GM10248 (cell line): ENCODE results near the gene AP4S1.
"Not testable (repeated sequence)": the region's sequence is repeated elsewhere in the genome, so short reads cannot be mapped to it uniquely, and the experiment has no call there.

ENCODE experiments used
- CTCF ChIA-PET: fragments of 300-600 bp; sonication (Branson Sonifier 250); formaldehyde crosslinking; extraction: SDS; loops from one replicate; lab custom pipeline; 2021; ENCODE audit warnings: antibody characterized with exemption; lab: Yijun Ruan, JAX
- POLR2A ChIA-PET: fragments of 350-650 bp; sonication (Branson Sonifier 250); formaldehyde crosslinking; extraction: SDS; loops from one replicate; lab custom pipeline; 2020; ENCODE audit warnings: antibody characterized with exemption; lab: Yijun Ruan, JAX
- DNase-seq: peaks from one replicate; pipeline ENCODE4 v3.0.0; 2012; ENCODE audit errors: extremely low spot score
- CTCF ChIP-seq: IDR thresholded peaks from 2 replicates; pipeline ENCODE4 v1.5.1; 2012; ENCODE audit warnings: mild to moderate bottlenecking, low read depth; ENCODE audit errors: extremely low read depth, missing control alignments, control extremely low read depth

The AP4S1 gene

GRCh38 chr14:31045501-31046080, 20.1 kb downstream of the AP4S1 start:
- DNase-seq = no peak
- TF ChIP-seq CTCF = no peak
- POLR2A ChIA-PET = no interaction called here
- CTCF ChIA-PET = interaction anchor here (1.5 kb wide), 1 partner anchor 11 kb away, joined by 3 read pairs; no protein-coding TSS in a partner anchor

GRCh38 chr14:31047503-31047902, 22.1 kb downstream of the AP4S1 start:
- POLR2A ChIA-PET = no interaction called here
- DNase-seq = no peak
- CTCF ChIA-PET = interaction anchor here (1.0 to 1.5 kb wide), 2 partner anchors 9 kb away, joined by 3 to 4 read pairs; no protein-coding TSS in a partner anchor
- no peak for TF ChIP-seq CTCF

GRCh38 chr14:31051023-31051422, 25.6 kb downstream of the AP4S1 start:
- ChIA-PET CTCF (no interaction called here), POLR2A (no interaction called here)
- DNase-seq = no peak
- TF ChIP-seq CTCF = no peak

- POLR2A ChIA-PET = no interaction called here
- TF ChIP-seq CTCF = no peak
- DNase-seq = no peak
- CTCF ChIA-PET = no interaction called here
Observed at GRCh38 chr14:31051511-31051910, 26.1 kb downstream of the AP4S1 start.

- DNase-seq = not testable (repeated sequence)
- POLR2A ChIA-PET = interaction anchor here (0.6 to 0.7 kb wide), 2 partner anchors 21 to 153 kb away, joined by 9 to 12 read pairs; no protein-coding TSS in a partner anchor
Observed at GRCh38 chr14:31052905-31053586, 27.6 kb downstream of the AP4S1 start.

GRCh38 chr14:31057035-31057434, 31.6 kb downstream of the AP4S1 start:
- TF ChIP-seq CTCF = no peak
- ChIA-PET CTCF (interaction anchor here (1.0 to 2.1 kb wide), 5 partner anchors 9 to 151 kb away, joined by 3 to 11 read pairs (median 4); partner anchors contain the start of gene HECTD1), POLR2A (interaction anchor here (1.1 kb wide), 1 partner anchor 31 kb away, joined by 3 read pairs; the partner anchor contains the start of genes AP4S1 and STRN3)
- DNase-seq = no peak

More at GRCh38 chr14:31052905-31053586, 27.6 kb downstream of the AP4S1 start:
- CTCF ChIA-PET = interaction anchor here (0.8 to 1.2 kb wide), 3 partner anchors 9 to 29 kb away, joined by 3 to 4 read pairs (median 3); no protein-coding TSS in a partner anchor
